CD4-positive, alpha-beta T cell (primary cell): Measurements from ENCODE around the gene RNF115. TPM values are rescaled to one million over a fixed set of nuclear protein-coding genes. Genes with fewer than 3 reads are reported as not detected.

Experiments
- ATAC-seq: fragments of 200-7000 bp; cut with Tn5 transposase; one replicate; pipeline ENCODE4 v1.10.0; 2022; ENCODE audit warnings: mild to moderate bottlenecking; ENCODE audit not compliant: poor library complexity
- CTCF ChIA-PET: fragments of 350-600 bp; sonication (Branson Sonifier 250); formaldehyde crosslinking; loops from one replicate; lab custom pipeline; 2021; ENCODE audit warnings: antibody characterized with exemption, inconsistent platforms; lab: Charles Lee
- POLR2A ChIA-PET: fragments of 350-600 bp; sonication (Branson Sonifier 250); formaldehyde crosslinking; loops from one replicate; lab custom pipeline; 2021; ENCODE audit warnings: antibody characterized with exemption, inconsistent platforms; lab: Charles Lee
- DNase-seq, 14 experiments: peaks; one replicate each; pipeline ENCODE4 v3.0.0-alpha.2; 2013 to 2020; ENCODE audit warnings: mixed read lengths in 2 of 14
- H3K27ac ChIP-seq, 2 donors: one replicate each; pipeline versions ENCODE4 v1.5.1 to v1.7.0; 2013; ENCODE audit warnings: low read length in 2 of 2, low read depth in 1 of 2, mild to moderate bottlenecking in 1 of 2
- H3K27me3 ChIP-seq, 2 experiments: 1 replicate in 1 of 2; 2 replicates in 1 of 2; pipeline versions ENCODE4 v1.6.1 to v1.7.0; 2013; ENCODE audit warnings: low read length in 2 of 2, control low read depth in 1 of 2, mild to moderate bottlenecking in 1 of 2, moderate library complexity in 1 of 2; ENCODE audit not compliant: insufficient read depth in 2 of 2, control insufficient read depth in 1 of 2
- H3K36me3 ChIP-seq: one replicate; pipeline ENCODE4 v1.6.1; 2013; ENCODE audit warnings: low read length, control low read depth; ENCODE audit not compliant: insufficient read depth
- H3K4me1 ChIP-seq: one replicate; pipeline ENCODE4 v1.6.1; 2013; ENCODE audit warnings: low read length, control low read depth; ENCODE audit not compliant: insufficient read depth
- H3K4me3 ChIP-seq: one replicate; pipeline ENCODE4 v1.5.1; 2013; ENCODE audit warnings: mild to moderate bottlenecking, low read length, moderate library complexity
- H3K9me3 ChIP-seq, 2 experiments: 1 replicate in 1 of 2; 2 replicates in 1 of 2; pipeline versions ENCODE4 v1.6.1 to v1.7.0; 2013; ENCODE audit warnings: low read length in 2 of 2, mild to moderate bottlenecking in 2 of 2, control low read depth in 1 of 2, moderate library complexity in 1 of 2; ENCODE audit not compliant: control insufficient read depth in 1 of 2, insufficient read depth in 1 of 2
- H3K27ac Mint-ChIP-seq: one replicate; pipeline ENCODE4 v1.8.0; 2020; ENCODE audit warnings: mixed read lengths
- H3K27me3 Mint-ChIP-seq: one replicate; pipeline ENCODE4 v1.8.0; 2021; ENCODE audit warnings: mixed read lengths
- H3K36me3 Mint-ChIP-seq: one replicate; pipeline ENCODE4 v1.8.0; 2021; ENCODE audit warnings: low read depth, mixed read lengths
- H3K4me1 Mint-ChIP-seq: one replicate; pipeline ENCODE4 v1.8.0; 2021; ENCODE audit warnings: low read depth, mixed read lengths
- H3K4me3 Mint-ChIP-seq: one replicate; pipeline ENCODE4 v1.8.0; 2020; ENCODE audit warnings: mild to moderate bottlenecking, mixed read lengths
- H3K9me3 Mint-ChIP-seq: one replicate; pipeline ENCODE4 v1.8.0; 2020; ENCODE audit warnings: mixed read lengths
- intact Hi-C, 2 experiments: fragments of 100-400 bp; cut with DNase I in 1 of 2; cut with micrococcal nuclease in 1 of 2; formaldehyde crosslinking; loops; one replicate each; pipeline versions ENCODE4 v1.15.1 to v1.9.0; 2023 to 2025; cut with DNase I, micrococcal nuclease
- total RNA-seq, 174 experiments: library from RNA in 2 of 174; stranded (reverse) in 2 of 174; gene quantifications; one replicate each; pipeline ENCODE4 v1.2.3 and lab custom pipeline; 2021 to 2026
- TF ChIP-seq, protein P1 (sequence below): fragments of 200-600 bp; IDR thresholded peaks from one replicate; pipeline ENCODE4 v1.8.0; 2022; ENCODE audit warnings: antibody characterized with exemption, mild to moderate bottlenecking

RNF115 gene
- total RNA-seq, 2 experiments from 2014 or later, result 11.4 to 11.9 TPM

DNA sequence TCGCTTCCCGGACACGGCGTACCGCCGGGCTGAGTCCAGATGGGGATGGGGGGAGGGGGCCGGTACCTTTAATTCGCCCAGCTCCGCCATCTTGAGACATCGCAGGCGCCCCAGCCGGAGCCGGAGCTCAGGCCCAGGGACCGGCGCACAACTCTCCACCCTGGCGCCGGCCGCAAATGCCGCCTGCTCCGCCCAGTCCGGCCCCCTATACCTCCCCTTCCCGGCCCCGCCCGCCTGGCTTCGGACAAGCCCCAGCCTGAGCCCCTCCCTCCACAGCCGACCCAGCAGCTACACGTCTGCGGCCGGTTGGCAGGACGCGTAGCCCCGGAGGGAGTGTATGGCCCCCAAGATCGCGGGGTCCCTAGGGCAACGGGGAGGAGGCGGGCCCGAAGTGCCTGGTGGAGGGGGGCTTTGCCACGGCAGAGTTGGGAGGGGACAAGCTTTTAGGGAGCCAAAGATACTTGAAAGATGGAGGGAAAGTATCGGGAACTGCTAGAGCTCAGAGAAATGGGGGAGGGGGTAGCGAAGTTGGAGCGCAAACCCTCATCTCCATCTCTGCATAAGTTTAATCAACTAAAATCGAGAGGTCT, 35.1 kb upstream of the RNF115 start, which contains the start of gene PIAS3:
PIAS3 (minus strand) TSS at position 181 of the 590 bp plus-strand sequence; CDS start at position 90, 91 bp downstream.
- CTCF ChIA-PET, result interaction anchor here (1.0 to 4.2 kb wide), 8 partner anchors 8 to 174 kb away, joined by 3 to 71 read pairs (median 4); partner anchors contain the start of genes ITGA10, NUDT17 and PEX11B
- Histone ChIP-seq H3K27me3 (no peaks in the 10 kb centered on the region), H3K27ac (peak within 1 kb of the TSS; percentile 32 to 67), H3K4me3 (peak within 1 kb of the TSS; percentile 75), H3K36me3 (peaks cover 22% of the 10 kb centered on the region), H3K9me3 (no peaks in the 10 kb centered on the region), H3K4me1 (peaks cover 22% of the 10 kb centered on the region)
- ATAC-seq, result peak; percentile 79
- H3K9me3 Mint-ChIP-seq, result no peaks in the 10 kb centered on the region
- peak within 1 kb of the TSS; percentile 85 for H3K27ac Mint-ChIP-seq
- H3K27me3 Mint-ChIP-seq, result no peaks in the 10 kb centered on the region
- intact Hi-C loops, result loop anchor here (1.0 to 5.0 kb wide), 7 partner anchors 14 to 100 kb away; partner anchors contain the start of genes PEX11B (in 2 of the 2), ANKRD35 (in 1 of the 2), LIX1L (in 1 of the 2) and NUDT17 (in 1 of the 2)
- H3K36me3 Mint-ChIP-seq, result peaks cover 37% of the 10 kb centered on the region
- H3K4me3 Mint-ChIP-seq, result peak within 1 kb of the TSS; percentile 98
- POLR2A ChIA-PET, result interaction anchor here (0.6 to 4.8 kb wide), 30 partner anchors 10 to 193 kb away, joined by 3 to 120 read pairs (median 6); partner anchors contain the start of genes ANKRD34A, ANKRD35, ITGA10 and LIX1L
- peaks cover 20% of the 10 kb centered on the region for H3K4me1 Mint-ChIP-seq
- peak; percentile 61 to 90 (median 75) for DNase-seq
- TF ChIP-seq, protein P1, sequence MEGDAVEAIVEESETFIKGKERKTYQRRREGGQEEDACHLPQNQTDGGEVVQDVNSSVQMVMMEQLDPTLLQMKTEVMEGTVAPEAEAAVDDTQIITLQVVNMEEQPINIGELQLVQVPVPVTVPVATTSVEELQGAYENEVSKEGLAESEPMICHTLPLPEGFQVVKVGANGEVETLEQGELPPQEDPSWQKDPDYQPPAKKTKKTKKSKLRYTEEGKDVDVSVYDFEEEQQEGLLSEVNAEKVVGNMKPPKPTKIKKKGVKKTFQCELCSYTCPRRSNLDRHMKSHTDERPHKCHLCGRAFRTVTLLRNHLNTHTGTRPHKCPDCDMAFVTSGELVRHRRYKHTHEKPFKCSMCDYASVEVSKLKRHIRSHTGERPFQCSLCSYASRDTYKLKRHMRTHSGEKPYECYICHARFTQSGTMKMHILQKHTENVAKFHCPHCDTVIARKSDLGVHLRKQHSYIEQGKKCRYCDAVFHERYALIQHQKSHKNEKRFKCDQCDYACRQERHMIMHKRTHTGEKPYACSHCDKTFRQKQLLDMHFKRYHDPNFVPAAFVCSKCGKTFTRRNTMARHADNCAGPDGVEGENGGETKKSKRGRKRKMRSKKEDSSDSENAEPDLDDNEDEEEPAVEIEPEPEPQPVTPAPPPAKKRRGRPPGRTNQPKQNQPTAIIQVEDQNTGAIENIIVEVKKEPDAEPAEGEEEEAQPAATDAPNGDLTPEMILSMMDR, result no peak

DNA sequence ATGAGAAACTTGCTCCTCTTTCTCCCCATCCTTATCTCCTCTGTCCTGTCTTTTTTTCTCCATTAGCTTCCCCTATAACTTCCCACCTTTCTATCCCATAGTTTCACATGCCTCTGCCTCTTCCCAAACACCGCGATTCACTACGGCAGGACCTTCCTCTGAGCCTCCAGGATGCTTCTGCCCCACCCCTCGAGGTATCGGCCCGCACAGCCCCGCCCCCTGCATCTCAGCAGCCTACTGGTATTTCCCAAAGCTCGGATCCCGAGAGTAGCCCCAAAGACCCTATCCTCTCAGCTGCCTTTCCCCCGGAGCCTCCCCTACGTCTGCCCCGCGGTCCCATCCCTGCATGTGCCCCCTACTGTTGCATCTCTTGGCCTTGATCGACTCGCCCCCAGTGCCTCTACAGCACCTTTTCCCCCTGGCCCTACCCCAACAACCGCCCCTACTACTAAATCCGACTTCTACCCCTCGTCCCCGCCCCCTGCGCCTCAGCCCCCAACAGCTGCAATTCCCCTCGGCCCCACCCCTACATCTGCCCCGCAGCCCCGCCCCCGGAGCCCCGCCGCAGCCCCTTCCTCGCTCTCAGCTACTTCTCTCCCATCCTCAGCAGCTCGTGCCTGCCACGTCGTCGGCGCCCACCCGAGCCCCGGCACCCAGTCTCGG, 34.5 kb upstream of the RNF115 start:
- Histone ChIP-seq H3K27me3 (no peaks in the 10 kb centered on the region), H3K9me3 (no peaks in the 10 kb centered on the region), H3K4me3 (peak overlapping the region; percentile 75), H3K27ac (peak overlapping the region in 1 of 2 donors; percentile 67), H3K36me3 (peaks cover 27% of the 10 kb centered on the region), H3K4me1 (peaks cover 22% of the 10 kb centered on the region)
- intact Hi-C loops, result loop anchor here (2.0 to 5.0 kb wide), 6 partner anchors 14 to 100 kb away; partner anchors contain the start of genes PEX11B (in 2 of the 2), ANKRD35 (in 1 of the 2), LIX1L (in 1 of the 2) and NUDT17 (in 1 of the 2)
- Mint-ChIP-seq H3K27ac (peak overlapping the region; percentile 85), H3K27me3 (no peaks in the 10 kb centered on the region), H3K4me1 (peaks cover 20% of the 10 kb centered on the region), H3K9me3 (no peaks in the 10 kb centered on the region), H3K4me3 (peak overlapping the region; percentile 98), H3K36me3 (peaks cover 43% of the 10 kb centered on the region)
- ATAC-seq (peak; percentile 48), DNase-seq (peak in 12 of 14 experiments; percentile 13 to 79 (median 56))
- ChIA-PET POLR2A (interaction anchor here (0.7 to 4.8 kb wide), 25 partner anchors 10 to 181 kb away, joined by 3 to 120 read pairs (median 12); partner anchors contain the start of genes ANKRD34A, ANKRD35, ITGA10 and LIX1L), CTCF (interaction anchor here (1.0 to 4.2 kb wide), 8 partner anchors 8 to 174 kb away, joined by 3 to 71 read pairs (median 4); partner anchors contain the start of genes ITGA10, NUDT17 and PEX11B)
- TF ChIP-seq, protein P1, result no peak

DNA sequence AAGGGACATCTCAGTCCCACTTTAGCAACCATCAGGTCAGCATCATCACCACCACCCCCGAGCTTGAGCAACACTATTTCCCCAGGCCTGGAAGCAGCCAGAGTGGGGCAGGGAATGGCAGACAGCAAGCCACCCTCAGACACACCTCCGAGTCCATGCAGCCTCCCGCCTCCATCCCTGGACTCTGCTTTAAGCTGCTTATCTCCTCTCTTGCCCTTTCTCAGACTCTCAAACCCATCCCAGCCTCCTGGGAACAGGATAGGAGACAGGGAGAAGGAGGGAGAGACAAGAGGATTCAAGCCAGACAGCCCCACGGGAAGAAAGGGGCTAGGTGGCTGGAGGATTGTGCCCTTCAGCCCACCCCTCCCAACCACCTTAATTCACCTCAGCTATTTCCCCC, 33.3 kb upstream of the RNF115 start:
- no peak for DNase-seq
- Histone ChIP-seq H3K27ac (no peak overlapping the region), H3K4me1 (peaks cover 22% of the 10 kb centered on the region), H3K4me3 (no peak overlapping the region), H3K27me3 (no peaks in the 10 kb centered on the region), H3K36me3 (peaks cover 32% of the 10 kb centered on the region), H3K9me3 (no peaks in the 10 kb centered on the region)
- no peak for ATAC-seq
- Mint-ChIP-seq H3K27me3 (no peaks in the 10 kb centered on the region), H3K27ac (peak overlapping the region; percentile 1), H3K9me3 (no peaks in the 10 kb centered on the region), H3K36me3 (peaks cover 50% of the 10 kb centered on the region), H3K4me1 (peaks cover 20% of the 10 kb centered on the region), H3K4me3 (peak overlapping the region; percentile 77)
- CTCF ChIA-PET, result interaction anchor here (4.2 kb wide), 1 partner anchor 12 kb away, joined by 71 read pairs; the partner anchor contains the start of gene NUDT17
- intact Hi-C loops, result loop anchor here in 1 of 2 experiments (5.0 kb wide), 1 partner anchor 60 kb away; the partner anchor contains the start of gene PEX11B
- TF ChIP-seq, protein P1, result no peak
- POLR2A ChIA-PET, result interaction anchor here (2.9 to 4.8 kb wide), 8 partner anchors 11 to 180 kb away, joined by 24 to 120 read pairs (median 42); partner anchors contain the start of genes ANKRD34A, ANKRD35, NUDT17 and PEX11B
